ENCODE results near the gene MAN1A1.

DNA sequence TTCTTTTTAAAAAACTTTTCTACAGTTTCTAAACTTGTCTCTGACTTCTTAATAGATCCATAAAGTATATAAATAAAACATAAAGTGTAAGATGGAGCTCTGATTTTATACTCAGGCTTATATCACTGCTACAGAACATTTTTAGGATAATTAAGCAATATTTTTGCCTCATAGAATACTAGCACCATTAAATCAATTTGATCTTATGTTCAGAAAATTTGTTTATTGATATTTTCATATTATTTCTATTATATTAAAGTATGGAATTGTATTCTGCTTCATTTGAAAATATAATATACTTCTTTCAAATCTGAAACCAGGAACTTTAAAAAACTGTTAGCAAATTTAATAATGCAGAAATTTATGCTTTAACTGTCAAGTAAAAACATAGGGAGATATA lies 106.5 kb downstream of the MAN1A1 start:
- no peak for TF ChIP-seq EGR2 (tag by site-specific recombination; IDR thresholded peaks at IDR 0.05; ENCODE audit: low read depth)
- TF ChIP-seq, protein P1, sequence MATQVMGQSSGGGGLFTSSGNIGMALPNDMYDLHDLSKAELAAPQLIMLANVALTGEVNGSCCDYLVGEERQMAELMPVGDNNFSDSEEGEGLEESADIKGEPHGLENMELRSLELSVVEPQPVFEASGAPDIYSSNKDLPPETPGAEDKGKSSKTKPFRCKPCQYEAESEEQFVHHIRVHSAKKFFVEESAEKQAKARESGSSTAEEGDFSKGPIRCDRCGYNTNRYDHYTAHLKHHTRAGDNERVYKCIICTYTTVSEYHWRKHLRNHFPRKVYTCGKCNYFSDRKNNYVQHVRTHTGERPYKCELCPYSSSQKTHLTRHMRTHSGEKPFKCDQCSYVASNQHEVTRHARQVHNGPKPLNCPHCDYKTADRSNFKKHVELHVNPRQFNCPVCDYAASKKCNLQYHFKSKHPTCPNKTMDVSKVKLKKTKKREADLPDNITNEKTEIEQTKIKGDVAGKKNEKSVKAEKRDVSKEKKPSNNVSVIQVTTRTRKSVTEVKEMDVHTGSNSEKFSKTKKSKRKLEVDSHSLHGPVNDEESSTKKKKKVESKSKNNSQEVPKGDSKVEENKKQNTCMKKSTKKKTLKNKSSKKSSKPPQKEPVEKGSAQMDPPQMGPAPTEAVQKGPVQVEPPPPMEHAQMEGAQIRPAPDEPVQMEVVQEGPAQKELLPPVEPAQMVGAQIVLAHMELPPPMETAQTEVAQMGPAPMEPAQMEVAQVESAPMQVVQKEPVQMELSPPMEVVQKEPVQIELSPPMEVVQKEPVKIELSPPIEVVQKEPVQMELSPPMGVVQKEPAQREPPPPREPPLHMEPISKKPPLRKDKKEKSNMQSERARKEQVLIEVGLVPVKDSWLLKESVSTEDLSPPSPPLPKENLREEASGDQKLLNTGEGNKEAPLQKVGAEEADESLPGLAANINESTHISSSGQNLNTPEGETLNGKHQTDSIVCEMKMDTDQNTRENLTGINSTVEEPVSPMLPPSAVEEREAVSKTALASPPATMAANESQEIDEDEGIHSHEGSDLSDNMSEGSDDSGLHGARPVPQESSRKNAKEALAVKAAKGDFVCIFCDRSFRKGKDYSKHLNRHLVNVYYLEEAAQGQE (tag by site-specific recombination; IDR thresholded peaks at IDR 0.05), result no peak
- TF ChIP-seq, protein P2, sequence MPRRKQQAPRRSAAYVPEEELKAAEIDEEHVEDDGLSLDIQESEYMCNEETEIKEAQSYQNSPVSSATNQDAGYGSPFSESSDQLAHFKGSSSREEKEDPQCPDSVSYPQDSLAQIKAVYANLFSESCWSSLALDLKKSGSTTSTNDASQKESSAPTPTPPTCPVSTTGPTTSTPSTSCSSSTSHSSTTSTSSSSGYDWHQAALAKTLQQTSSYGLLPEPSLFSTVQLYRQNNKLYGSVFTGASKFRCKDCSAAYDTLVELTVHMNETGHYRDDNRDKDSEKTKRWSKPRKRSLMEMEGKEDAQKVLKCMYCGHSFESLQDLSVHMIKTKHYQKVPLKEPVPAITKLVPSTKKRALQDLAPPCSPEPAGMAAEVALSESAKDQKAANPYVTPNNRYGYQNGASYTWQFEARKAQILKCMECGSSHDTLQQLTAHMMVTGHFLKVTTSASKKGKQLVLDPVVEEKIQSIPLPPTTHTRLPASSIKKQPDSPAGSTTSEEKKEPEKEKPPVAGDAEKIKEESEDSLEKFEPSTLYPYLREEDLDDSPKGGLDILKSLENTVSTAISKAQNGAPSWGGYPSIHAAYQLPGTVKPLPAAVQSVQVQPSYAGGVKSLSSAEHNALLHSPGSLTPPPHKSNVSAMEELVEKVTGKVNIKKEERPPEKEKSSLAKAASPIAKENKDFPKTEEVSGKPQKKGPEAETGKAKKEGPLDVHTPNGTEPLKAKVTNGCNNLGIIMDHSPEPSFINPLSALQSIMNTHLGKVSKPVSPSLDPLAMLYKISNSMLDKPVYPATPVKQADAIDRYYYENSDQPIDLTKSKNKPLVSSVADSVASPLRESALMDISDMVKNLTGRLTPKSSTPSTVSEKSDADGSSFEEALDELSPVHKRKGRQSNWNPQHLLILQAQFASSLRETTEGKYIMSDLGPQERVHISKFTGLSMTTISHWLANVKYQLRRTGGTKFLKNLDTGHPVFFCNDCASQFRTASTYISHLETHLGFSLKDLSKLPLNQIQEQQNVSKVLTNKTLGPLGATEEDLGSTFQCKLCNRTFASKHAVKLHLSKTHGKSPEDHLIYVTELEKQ (tag by site-specific recombination; IDR thresholded peaks at IDR 0.05; ENCODE audit: borderline replicate concordance), result no peak
- TF ChIP-seq, protein P3, sequence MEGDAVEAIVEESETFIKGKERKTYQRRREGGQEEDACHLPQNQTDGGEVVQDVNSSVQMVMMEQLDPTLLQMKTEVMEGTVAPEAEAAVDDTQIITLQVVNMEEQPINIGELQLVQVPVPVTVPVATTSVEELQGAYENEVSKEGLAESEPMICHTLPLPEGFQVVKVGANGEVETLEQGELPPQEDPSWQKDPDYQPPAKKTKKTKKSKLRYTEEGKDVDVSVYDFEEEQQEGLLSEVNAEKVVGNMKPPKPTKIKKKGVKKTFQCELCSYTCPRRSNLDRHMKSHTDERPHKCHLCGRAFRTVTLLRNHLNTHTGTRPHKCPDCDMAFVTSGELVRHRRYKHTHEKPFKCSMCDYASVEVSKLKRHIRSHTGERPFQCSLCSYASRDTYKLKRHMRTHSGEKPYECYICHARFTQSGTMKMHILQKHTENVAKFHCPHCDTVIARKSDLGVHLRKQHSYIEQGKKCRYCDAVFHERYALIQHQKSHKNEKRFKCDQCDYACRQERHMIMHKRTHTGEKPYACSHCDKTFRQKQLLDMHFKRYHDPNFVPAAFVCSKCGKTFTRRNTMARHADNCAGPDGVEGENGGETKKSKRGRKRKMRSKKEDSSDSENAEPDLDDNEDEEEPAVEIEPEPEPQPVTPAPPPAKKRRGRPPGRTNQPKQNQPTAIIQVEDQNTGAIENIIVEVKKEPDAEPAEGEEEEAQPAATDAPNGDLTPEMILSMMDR (tag by site-specific recombination; IDR thresholded peaks at IDR 0.05), result no peak
- TF ChIP-seq ZNF23 (tag by site-specific recombination; IDR thresholded peaks at IDR 0.05; ENCODE audit: borderline replicate concordance), result no peak
- TF ChIP-seq ZNF76 (tag by site-specific recombination; IDR thresholded peaks at IDR 0.05; ENCODE audit: borderline replicate concordance, low read depth), result no peak
- TF ChIP-seq TRIM28 (IDR thresholded peaks at IDR 0.05; ENCODE audit: borderline replicate concordance, low read length), result no peak
- TF ChIP-seq ZBTB21 (tag by site-specific recombination; IDR thresholded peaks at IDR 0.05), result no peak

All from HEK293 (cell line).